NCI-H2196 treated with DMSO at 0.1 percent for 48 hours (cell line): ENCODE data around the gene MRPS5.
"Not testable (repeated sequence)": the region's sequence is repeated elsewhere in the genome, so short reads cannot be mapped to it uniquely, and the experiment has no call there.

Source experiments
- DNase-seq: peaks from one replicate; lab custom pipeline; 2025; ENCODE audit not compliant: unreplicated experiment; lab: John Stamatoyannopoulos, UW

MRPS5 gene

DNA sequence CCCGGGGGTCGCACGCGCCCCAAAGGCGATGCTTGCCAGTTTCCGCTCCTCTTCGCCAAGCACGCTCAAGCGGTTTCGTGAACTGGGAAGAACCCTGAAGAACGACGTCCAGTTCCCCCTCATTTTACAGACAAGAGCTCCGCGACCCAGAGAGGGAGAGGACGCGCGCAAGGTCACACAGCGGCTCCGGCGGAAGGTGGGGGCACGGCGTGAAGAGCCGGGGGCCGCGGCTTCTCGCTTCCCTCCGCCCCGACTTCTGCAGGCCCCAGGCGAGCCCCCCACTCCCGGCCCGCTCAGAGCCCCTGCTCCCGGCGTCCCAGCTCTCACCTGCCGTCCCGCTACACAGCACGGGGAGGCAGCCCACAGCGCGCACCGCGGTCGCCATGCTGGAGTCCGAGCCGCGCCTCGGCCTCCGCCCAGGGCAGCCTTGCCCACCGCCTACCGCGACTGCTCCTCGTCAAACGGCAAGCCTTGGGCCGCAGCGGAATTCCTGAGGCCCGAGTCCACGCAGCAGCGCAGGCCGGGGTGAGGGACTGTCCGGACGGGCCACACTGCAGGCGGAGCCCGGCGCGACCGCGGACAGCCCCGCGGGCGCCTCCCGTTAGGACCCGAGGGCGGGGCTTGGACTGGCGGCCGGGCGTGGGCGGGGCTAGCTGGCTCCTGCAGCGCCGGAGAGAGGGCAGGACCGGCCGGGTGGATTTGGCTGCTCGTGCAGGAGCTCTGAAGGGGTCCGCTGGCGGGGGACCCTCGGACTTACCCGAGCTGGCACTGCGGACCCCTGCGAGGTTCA is at the start of gene MRPS5:
Gene MRPS5 (minus strand): TSS at position 402 of the 790 bp plus-strand sequence. CDS start 17 bp downstream, at position 385.
- DNase-seq = peak; percentile 64

DNA sequence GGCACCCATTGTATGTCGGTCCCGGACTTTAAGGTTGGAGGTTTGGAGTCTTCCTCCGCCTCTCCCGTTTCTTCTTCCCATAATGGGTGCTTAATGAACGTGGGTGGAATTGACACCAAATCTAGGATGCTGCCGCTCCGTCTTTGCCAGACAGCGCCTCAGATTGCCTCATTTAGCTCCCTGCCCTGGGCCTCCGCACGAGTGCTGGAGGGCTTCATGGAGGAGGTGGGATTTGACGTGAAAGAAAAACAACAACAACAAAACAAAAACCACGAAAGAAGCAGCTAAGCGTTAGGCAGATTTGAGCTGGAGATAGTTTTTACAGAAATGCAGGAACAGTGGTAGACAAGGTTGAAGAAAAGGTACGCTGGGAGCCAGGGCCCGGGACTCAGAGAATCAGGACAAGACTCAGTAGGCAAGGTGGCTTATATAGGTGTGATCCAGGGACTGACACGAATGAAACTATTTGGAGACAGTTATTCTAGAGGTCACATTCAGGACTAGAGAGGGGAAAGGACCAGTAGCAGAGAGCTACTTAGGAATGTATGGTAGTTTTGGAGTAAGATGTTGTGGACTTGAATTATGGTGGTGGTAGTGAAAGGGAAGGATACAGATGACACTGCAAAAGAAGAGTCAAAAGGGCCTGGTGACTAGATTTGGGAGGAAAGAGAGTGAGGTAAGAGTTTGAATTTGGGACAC is 44.6 kb upstream of the MRPS5 start:
- DNase-seq = no peak

DNA sequence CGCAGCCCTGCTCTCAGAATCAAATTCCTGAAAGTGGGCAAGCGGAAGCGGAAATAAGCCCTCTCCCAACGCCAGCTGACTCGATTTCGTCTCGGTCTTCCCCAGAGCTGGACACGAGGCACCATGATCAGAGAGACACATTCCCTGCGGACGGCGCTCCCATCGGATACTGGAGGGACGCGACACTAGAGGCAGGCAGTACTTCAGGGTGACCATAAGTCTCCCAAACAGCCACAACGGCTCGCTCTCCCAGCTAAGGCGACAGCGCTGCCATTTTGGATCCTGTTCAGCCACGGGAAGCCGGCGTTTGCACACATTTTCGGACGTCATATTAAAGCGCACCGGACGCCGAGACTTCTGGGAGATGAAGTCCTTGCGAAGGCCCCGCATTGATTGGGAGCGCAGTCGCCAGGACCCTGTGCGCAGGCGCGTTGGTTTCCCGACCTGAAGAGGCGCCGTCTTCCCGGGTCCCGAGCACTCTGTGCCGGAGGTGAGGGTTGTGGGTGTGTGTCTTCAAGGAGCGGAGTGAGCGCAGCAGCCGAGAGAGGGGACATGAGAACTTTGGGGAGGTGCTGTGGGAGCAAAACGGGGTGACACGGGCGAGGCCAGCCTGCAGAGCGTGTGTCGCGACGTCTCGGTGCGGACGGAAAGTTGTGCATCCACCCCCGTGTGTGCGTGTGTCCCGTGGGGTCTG is 43.9 kb upstream of the MRPS5 start, which contains the start of gene ZNF2:
Gene ZNF2 (plus strand): TSS at position 439 of the 694 bp plus-strand sequence. CDS start 10,418 bp downstream, outside the sequence.
- peak; percentile 94 for DNase-seq

DNA sequence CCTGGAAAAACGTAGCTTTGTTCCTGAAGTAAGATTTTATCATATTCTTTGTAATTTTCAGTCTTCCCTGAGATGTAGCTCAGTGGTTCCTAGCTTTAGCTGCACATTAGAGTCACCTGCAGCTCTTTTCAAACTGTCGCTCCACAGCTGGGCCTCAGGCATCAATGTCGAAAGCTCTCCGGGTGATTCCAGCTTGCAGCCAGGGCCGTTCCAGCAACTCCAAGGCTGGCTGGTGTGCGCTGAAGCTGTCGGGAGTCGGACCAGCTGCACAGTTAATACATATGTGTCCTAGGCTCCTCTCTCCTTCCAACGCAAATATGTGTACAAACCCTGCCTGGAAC is 43.4 kb upstream of the MRPS5 start:
- no peak for DNase-seq

DNA sequence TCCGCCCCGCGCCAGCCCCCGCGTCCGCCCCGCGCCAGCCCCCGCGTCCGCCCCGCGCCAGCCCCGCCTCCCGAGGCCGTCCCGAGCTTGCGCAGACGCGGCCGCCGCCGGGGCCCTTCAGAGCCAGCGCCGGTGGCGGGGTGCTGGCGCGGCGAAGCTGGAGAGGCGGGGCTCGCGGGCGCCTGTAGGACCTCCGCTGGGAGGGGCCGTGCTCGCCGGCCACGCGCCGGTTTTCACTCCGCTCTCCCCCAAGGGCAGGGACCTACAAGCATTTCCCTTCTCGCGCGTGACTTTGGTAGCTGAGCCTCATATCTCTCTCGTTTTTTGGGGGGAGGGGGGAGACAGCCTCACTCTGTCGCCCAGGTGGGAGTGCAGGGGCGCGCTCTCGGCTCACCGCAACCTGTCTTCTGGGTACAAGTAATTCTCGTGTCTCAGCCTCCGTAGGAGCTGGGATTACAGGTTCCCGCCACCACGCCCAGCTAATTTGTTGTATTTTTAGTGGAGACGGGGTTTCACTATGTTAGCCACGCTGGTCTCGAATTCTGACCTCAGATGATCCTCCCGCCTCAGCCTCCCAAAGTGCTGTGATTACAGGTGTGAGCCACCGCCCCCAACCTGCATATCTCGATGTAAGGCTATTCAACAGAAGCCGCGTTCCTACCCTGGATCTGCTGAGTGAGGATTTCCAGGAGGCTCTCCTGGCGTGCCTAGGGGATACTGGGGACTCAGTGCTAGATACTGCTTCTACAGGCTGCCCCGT is 38.3 kb upstream of the MRPS5 start, which contains the start of gene ZNF514:
Gene ZNF514 (minus strand): TSS at position 159 of the 760 bp plus-strand sequence. CDS start 6,595 bp downstream, outside the sequence.
- peak; percentile 46 for DNase-seq

DNA sequence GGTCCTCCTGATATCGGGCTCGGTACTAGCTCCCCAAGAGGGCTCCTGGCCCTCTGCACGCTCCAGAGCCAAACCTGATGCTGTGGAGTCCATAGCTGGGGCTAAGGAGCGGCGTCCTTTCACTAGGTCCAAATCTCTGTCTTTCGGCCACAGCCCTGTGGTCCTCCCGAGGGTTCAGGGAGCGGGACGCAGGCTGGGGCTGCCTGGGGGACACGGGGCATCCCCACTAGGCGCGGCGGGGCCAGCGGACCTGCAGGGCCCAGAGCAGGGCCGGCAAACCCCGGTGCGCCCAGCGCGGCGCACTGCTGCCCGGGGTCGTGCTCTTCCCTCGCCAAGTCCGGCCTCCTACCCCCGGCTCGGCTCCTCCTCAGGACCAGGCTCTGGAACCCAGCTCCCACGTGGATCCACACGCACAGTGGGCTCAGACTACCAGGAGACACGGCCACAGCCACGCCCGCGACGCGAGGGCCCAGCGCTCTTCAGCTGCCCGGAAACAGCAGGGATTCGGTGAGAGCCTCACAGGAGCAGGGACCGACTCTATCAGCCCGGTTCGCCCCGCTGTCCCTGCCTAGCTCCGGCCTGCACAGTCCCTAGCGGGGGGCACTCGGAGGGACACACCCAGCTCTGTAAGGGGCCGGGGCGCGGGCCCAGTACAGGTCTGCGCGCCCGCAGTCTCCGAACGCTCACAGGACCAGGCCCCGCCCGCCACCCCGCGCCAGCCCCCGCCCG is 37.4 kb upstream of the MRPS5 start:
- DNase-seq = no peak

DNA sequence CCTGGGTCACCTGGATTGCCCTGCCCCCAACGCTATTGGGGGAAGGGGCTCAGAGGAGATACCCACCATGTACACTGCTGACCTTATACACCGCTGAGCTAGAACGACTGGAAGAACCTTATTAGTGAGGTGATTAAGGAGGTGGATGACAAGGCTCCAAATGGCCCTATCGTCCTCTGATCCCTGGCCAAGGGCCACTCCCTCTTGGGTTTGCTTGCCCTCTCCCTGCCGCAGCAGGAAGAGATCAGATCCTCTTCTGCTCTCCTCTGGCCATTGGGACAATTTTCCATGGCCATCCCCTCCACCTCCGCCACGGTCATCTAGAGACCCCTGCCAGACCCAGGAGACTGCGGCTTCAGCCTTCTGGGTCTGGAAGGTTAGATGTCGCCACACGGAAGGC is 36.8 kb upstream of the MRPS5 start:
- no peak for DNase-seq

DNA sequence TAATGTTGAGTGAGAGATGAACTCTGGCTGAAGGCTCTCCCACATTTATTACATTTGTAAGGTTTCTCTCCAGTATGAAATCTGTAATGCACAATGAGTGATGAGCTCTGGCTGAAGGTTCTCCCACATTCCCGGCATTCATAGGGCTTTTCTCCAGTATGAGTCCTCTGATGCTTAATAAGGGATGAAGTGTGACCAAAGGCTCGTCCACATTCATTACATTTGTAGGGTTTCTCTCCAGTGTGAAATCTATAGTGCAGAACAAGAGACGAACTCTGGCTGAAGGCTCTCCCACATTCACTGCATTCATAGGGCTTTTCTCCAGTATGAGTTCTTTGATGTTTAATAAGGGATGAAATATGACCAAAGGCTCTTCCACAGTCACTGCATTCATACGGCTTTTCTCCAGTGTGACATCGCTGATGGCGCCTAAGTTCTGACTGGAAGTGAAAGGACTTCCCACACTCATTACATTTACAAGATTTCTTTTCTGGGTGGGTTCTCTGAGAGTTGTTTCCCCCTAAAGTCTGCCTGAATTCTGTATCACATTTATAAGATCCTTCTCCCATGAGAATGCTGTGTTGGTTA is 27.9 kb upstream of the MRPS5 start:
- no peak for DNase-seq

DNA sequence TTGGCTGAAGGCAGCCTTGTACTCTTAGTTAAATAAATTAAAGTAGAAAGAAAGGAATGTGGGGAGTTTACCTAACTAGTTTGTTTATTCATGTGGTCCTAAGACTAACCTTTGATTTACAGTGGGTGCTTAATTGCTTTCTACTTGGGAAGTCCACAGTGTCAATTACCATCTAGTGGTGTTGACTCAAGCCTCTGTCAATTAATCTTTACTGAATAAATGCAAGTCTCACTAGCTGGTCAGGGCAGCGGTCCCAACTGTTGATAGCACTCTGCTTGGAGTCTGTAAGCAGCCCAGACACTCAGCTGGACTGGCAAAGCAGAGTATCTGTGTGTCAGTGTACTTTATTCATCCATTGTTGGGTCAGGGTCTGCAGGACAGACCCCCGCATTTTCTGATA is 22.2 kb upstream of the MRPS5 start:
- no peak for DNase-seq

DNA sequence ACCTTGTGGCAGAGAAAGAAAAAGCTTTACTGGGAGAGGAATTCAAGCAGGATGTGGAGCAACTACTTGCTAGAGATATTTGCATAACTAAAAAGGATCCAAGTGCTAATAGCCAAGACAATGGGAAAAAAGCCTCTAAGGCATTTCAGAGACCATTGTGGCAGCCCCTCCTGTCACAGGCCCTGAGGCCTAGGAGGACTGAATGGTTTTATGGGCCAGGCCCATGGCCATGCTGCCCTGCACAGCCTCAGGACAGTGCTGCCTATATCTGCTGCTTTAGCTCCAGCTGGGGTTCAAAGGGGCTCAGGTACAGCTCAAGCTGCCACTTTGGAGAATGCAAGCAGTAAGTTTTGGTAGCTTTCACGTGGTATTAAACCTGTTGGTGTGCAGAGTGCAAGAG is 17.1 kb upstream of the MRPS5 start:
- no peak for DNase-seq

DNA sequence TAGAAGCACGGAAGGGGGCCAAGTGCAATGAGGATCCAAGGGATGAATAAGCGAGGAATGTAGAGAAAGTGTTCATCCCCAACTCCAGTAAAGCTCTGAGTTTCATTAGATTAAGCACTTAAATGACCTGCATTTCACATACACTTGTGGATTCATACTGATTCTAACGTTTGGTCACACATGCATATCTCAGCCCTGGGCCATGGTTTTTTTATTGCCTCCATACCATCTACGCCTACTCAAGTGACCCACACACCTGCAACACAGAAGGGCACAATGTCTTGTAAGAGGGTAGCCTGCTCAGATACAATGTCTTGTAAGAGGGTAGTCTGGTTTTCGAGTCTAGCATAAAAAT is 566 bp upstream of the MRPS5 start:
- no peak for DNase-seq

DNA sequence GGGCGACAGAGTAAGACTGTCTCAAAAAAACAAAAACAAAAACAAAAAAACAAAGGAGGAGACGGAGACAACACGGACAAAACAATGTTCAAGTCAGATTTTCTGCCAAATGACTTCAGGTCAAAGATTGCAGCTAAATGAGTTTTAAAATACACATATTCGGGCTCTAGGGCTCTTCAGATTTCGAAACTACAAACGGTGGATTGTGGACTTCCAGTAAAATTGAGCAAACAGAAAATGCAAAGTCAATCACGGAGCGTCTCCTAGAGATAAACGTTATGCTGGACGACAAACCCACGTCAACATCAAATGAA is 558 bp downstream of the MRPS5 start:
- DNase-seq = no peak

DNA sequence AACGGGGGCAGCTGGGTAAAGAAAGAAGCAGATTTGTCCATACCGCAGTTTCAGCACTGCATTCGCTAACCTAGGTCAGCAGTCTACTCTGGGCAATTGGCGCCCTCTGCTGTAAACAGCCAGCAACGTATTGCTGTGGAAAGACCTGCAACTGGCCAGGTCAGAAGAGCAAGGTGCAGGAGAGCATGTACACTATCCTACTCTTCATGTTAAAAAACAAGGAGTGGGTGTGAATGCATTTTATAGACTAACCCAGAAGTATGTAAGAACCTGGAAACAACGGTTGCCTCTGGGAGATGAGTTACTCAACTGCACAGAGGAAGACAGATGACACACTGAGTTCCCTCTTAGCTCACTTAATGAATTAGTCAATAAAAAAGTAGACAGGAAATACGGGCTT is 6.2 kb downstream of the MRPS5 start:
- DNase-seq = peak; percentile 29

DNA sequence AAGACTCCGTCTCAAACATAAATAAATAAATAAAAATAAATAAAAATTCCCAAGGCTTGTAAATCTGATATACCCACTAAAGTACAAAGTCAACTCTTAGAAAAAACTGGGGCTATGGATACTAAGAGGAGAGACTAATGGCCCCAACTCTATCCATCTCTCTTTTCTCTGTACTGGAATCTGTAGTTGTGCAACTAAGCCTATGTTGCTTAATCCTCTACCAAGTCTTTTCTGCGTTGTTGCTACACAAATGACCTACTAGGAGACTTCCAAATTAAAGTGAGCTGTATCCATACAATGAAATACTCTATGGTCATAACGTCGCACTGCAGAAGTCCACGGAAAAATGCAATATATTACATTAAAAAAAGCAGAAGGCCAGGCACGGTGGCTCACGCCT is 8.1 kb downstream of the MRPS5 start:
- no peak for DNase-seq

DNA sequence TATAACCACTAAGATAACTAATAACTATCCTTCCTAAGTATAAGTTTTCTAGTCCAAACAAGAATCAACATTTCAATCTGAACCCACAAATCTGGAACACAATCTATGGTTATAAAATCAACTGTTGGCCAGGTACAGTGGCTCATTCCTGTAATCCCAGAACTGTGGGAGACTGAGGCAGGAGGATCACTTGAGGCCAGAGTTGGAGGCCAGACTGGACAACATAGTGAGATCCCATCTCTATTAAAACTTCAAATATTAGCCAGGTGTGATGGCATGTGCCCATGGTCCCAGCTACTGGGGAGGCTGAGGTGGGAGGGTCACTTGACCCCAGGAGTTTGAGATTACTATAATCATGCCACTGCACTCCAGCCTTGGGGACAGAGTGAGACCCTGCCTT is 11.2 kb downstream of the MRPS5 start:
- no peak for DNase-seq

DNA sequence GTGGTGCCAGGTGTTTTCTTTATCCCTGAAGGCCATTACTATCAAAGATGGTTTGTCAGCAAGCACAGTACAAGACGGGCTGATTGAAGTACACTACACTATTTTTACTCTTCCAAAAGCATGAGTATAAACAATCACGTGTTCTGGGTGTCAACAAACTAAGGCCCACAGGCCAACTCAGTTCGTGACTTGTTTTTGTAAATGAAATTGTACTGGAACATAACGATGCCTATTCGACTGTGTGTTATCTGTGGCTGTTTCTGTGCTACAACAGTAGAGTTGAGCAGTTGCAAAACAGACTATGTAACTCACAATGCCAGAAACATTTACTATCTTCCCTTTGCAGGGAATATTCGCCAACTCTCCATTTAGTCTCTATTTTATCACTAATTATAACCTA is 12.3 kb downstream of the MRPS5 start:
- no peak for DNase-seq

DNA sequence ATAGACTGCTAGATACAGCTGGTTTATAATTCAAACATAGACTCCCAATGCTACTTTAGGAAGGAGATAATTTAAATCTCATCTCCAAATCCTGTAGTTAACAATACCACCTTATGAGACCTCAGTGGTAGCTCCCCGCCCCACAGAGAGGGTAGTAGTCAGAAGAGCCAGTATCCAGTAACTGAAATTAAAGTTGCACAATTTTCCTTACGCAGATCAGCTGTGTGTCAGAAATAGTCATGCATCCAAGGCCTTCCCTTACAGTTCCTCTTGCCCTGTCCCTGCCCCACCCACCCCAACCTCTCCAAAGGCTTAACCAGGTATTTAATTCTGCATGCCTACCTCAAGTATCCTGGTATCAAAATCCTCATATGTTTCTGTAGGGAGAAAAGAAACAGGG is 15.5 kb downstream of the MRPS5 start:
- no peak for DNase-seq

DNA sequence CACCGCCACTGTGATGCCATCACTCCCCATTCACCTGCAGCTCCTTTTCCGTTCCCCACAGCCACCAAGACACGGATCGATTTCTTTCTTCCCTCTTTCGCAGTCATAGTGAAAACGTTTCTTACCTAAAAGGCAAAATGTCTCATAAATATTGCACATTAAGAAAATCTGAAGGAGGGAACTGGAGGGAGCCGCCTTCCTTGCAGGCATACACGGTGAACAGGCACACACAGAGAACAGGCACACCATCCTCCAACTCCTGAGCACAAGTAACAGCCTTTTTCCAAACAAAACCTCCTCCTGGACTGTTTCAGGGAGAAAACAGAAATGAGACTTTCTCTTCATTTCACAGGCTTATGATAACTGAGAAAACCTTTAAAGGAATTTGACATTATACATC is 17.0 kb downstream of the MRPS5 start:
- no peak for DNase-seq

DNA sequence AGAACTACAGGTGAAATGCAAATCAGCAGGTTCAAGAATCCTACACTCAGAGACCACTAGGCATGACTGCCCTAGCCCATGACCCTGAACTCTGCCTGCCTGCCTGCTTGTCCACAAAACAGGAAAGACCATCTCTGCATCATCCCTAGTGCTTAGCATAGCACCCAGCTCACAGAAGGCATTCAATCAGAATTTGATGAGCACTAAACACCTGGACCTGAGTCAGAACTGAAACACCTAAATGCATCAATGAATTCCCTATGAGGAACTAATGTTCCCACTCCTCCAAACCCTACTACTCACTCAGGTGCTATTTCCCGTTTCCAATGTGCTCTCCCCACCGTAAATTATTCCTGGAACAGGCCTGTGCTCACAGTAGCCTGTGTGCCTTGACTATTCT is 21.7 kb downstream of the MRPS5 start:
- DNase-seq = no peak

DNA sequence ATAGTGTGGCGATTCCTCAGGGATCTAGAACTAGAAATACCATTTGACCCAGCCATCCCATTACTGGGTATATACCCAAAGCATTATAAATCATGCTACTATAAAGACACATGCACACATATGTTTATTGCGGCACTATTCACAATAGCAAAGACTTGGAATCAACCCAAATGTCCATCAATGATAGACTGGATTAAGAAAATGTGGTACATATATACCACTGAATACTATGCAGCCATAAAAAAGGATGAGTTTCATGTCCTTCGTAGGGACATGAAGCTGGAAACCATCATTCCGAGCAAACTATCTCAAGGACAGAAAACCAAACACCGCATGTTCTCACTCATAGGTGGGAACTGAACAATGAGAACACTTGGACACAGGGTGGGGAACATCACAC is 23.3 kb downstream of the MRPS5 start:
- not testable (repeated sequence) for DNase-seq
